GM06990 (cell line): Measurements from ENCODE around the gene PCBD1.

Experiments
- DNase-seq: peaks from one replicate; pipeline ENCODE4 v3.0.0-alpha.2; 2011; ENCODE audit not compliant: insufficient read length; ENCODE audit errors: extremely low read depth
- H3K27me3 ChIP-seq: replicated peaks from 2 replicates; pipeline ENCODE4 v1.6.0; 2011; ENCODE audit warnings: low read length; ENCODE audit not compliant: control insufficient read depth, insufficient read depth
- H3K36me3 ChIP-seq: 2 replicates; pipeline ENCODE4 v1.5.1; 2011; ENCODE audit warnings: low read length; ENCODE audit not compliant: control insufficient read depth, insufficient read depth
- H3K4me3 ChIP-seq: replicated peaks from 2 replicates; pipeline ENCODE4 v1.5.1; 2011; ENCODE audit warnings: low read depth, mild to moderate bottlenecking, control low read depth, low read length
- CTCF ChIP-seq: IDR thresholded peaks from 2 replicates; pipeline ENCODE4 v1.5.1; 2011; ENCODE audit warnings: low read length, control low read depth, mild to moderate bottlenecking, inconsistent platforms; ENCODE audit not compliant: insufficient read depth, poor library complexity, severe bottlenecking

Gene PCBD1

GRCh38 chr10:70851597-70852475, 36.5 kb downstream of the PCBD1 start:
- Histone ChIP-seq H3K36me3 (no peaks in the 10 kb centered on the region; the same call in 1 of the 2 replicates), H3K4me3 (no peak overlapping the region), H3K27me3 (no peaks in the 10 kb centered on the region)
- TF ChIP-seq CTCF = no peak
- no peak for DNase-seq

- H3K27me3 ChIP-seq = no peaks in the 10 kb centered on the region
- no peak overlapping the region for H3K4me3 ChIP-seq
- no peak for TF ChIP-seq CTCF
- no peaks in the 10 kb centered on the region for H3K36me3 ChIP-seq
- DNase-seq = no peak
Observed at GRCh38 chr10:70850097-70850496, 38.3 kb downstream of the PCBD1 start.

- Histone ChIP-seq H3K4me3 (no peak overlapping the region), H3K36me3 (no peaks in the 10 kb centered on the region), H3K27me3 (no peaks in the 10 kb centered on the region)
- TF ChIP-seq CTCF = no peak
- no peak for DNase-seq
Observed at GRCh38 chr10:70849582-70850016, 38.8 kb downstream of the PCBD1 start.

GRCh38 chr10:70847659-70848360, 40.6 kb downstream of the PCBD1 start:
- no peak overlapping the region for H3K4me3 ChIP-seq
- peaks cover 2% of the 10 kb centered on the region; the same call in 1 of the 2 replicates for H3K36me3 ChIP-seq
- TF ChIP-seq CTCF = no peak
- DNase-seq = no peak
- H3K27me3 ChIP-seq = no peaks in the 10 kb centered on the region

GRCh38 chr10:70846795-70847194, 41.6 kb downstream of the PCBD1 start:
- Histone ChIP-seq H3K27me3 (no peaks in the 10 kb centered on the region), H3K36me3 (peaks cover 2% of the 10 kb centered on the region; the same call in 1 of the 2 replicates), H3K4me3 (no peak overlapping the region)
- DNase-seq = no peak
- TF ChIP-seq CTCF = no peak
